AG10803 (cell line): Measurements from ENCODE around the gene SYPL1.
A peak's percentile ranks its signal among the peaks of the same experiment; 100 is the strongest.

Experiments
- DNase-seq: peaks from one replicate; pipeline ENCODE4 v3.0.0; 2010; ENCODE audit warnings: low read depth
- H3K4me3 ChIP-seq: 2 replicates; pipeline ENCODE4 v1.5.1; 2011; ENCODE audit warnings: mild to moderate bottlenecking, low read length, control low read depth
- TF ChIP-seq, protein P1 (sequence below): conservative IDR thresholded peaks from 2 replicates; pipeline ENCODE4 v1.5.1; 2011; ENCODE audit warnings: mild to moderate bottlenecking, low read length, control low read depth, inconsistent platforms

Gene SYPL1

GRCh38 chr7:106068538-106068961 is 43.6 kb downstream of the SYPL1 start:
- TF ChIP-seq, protein P1, sequence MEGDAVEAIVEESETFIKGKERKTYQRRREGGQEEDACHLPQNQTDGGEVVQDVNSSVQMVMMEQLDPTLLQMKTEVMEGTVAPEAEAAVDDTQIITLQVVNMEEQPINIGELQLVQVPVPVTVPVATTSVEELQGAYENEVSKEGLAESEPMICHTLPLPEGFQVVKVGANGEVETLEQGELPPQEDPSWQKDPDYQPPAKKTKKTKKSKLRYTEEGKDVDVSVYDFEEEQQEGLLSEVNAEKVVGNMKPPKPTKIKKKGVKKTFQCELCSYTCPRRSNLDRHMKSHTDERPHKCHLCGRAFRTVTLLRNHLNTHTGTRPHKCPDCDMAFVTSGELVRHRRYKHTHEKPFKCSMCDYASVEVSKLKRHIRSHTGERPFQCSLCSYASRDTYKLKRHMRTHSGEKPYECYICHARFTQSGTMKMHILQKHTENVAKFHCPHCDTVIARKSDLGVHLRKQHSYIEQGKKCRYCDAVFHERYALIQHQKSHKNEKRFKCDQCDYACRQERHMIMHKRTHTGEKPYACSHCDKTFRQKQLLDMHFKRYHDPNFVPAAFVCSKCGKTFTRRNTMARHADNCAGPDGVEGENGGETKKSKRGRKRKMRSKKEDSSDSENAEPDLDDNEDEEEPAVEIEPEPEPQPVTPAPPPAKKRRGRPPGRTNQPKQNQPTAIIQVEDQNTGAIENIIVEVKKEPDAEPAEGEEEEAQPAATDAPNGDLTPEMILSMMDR = no peak

DNA sequence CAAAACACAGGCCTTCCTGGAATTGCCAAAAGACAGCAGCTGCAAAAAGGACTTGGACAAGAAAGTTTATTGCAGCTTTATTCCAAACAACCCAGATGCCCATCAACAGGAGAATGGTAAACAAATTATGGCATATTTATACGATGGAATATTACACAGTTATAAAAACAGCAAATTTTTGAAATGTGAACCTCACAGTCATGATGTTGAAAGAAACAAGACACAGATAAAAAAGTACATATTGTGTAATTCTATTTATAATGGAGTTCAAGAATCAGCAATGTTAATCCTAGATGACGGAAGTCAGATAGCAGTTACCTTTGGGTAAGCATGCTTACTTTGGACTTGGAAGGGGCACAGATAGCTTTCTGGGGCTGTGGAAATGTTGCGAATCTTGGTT is 44.4 kb downstream of the SYPL1 start:
- no peak for DNase-seq
- H3K4me3 ChIP-seq = no peak overlapping the region
- TF ChIP-seq, protein P1 = no peak

More at GRCh38 chr7:106068538-106068961, 43.6 kb downstream of the SYPL1 start:
- no peak for DNase-seq
- H3K4me3 ChIP-seq = no peak overlapping the region

GRCh38 chr7:106065575-106066500 is 46.3 kb downstream of the SYPL1 start:
- H3K4me3 ChIP-seq = peak overlapping the region; percentile 47
- peak; percentile 40 for DNase-seq
- TF ChIP-seq, protein P1 = no peak

GRCh38 chr7:106064771-106065574 is 47.1 kb downstream of the SYPL1 start:
- peak; percentile 95 for DNase-seq
- H3K4me3 ChIP-seq = peak overlapping the region; percentile 47
- TF ChIP-seq, protein P1 = no peak

DNA sequence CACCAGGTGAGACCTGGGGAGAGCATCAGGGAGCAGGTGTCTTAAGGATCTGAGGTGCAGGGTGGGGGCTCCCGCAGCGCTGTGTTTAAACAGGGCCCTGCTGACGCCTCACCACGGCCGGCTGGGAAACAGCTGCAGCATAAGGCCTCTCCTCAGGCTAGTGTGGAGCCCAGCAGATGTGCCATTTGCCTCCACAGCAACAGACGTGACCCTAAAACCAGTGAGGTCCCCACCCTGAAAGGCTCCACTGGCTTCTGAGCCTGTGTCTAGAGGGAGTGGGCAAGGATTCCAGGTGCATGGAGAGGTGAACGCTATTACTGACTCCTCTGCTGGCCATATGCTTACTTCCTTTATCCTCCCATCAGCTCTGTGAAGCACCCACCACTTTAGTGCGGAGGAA is 47.8 kb downstream of the SYPL1 start:
- TF ChIP-seq, protein P1 = no peak
- DNase-seq = no peak
- H3K4me3 ChIP-seq = no peak overlapping the region

GRCh38 chr7:106063692-106064091 is 48.4 kb downstream of the SYPL1 start:
- no peak overlapping the region for H3K4me3 ChIP-seq
- TF ChIP-seq, protein P1 = no peak
- no peak for DNase-seq
